Subcutaneous adipose tissue (tissue), 4 donors: Measurements from ENCODE around the gene NATD1. TPM values are rescaled to one million over a fixed set of nuclear protein-coding genes. Genes with fewer than 3 reads are reported as not detected.

Experiments
- CTCF ChIP-seq: fragments of 450-650 bp; IDR thresholded peaks from one replicate; pipeline ENCODE4 v1.5.1; 2016; ENCODE audit warnings: low read depth, mild to moderate bottlenecking, control low read depth, antibody characterized with exemption, moderate library complexity
- total RNA-seq, 4 donors: library from RNA; depleted of rRNA; stranded (reverse); fragments of >200 nt; gene quantifications; one replicate each; pipeline ENCODE4 v1.1.0, GENCODE V29; 2016

Gene NATD1
- total RNA-seq, 4 donors from 2014 or later = 4.9 to 31.6 (median 15.1) TPM

DNA sequence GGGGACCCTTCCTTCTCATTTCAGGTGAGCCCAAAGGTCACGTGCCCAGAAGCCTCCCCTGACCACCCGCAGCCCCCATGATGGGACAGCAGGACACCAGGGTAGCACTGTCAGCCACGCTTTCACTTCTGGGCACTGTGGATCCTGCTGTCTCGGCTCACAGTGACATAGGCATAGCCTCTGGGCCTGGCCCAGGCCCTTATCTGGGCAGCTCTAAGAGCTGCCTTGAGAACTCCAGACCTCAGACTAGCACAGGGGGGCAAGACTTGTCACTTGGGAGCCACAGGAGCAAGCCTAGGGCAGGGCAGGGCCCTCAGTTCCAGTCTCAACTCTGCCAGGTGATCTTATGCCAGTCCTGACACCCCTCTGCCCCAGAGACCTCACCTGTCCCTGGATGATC, 4.7 kb downstream of the NATD1 start:
- no peak for TF ChIP-seq CTCF

GRCh38 chr17:21247552-21248258, 5.5 kb downstream of the NATD1 start:
- no peak for TF ChIP-seq CTCF

GRCh38 chr17:21246698-21247097, 6.5 kb downstream of the NATD1 start:
- no peak for TF ChIP-seq CTCF

DNA sequence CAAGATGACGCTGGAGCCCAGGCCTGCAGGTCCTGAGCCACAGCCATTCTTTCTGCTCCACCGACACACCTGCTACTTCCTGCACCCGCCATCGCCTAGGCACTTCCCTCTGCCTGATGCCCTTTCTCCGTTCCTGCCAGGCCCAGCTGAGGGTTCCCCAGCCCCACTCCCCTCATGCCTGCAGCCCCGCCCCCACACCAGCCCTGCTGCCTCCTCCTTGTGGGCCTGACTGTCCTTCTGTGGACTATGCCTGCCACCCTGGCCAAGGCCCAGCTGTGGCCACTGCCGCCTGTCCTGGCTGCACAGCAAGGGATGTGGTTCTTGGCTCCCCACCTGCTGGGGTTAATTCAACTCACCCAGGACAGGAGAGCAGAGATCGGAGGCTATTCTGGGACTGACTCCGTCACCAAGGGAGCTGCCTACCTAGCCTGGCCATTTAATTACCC, 7.5 kb downstream of the NATD1 start:
- TF ChIP-seq CTCF = no peak

DNA sequence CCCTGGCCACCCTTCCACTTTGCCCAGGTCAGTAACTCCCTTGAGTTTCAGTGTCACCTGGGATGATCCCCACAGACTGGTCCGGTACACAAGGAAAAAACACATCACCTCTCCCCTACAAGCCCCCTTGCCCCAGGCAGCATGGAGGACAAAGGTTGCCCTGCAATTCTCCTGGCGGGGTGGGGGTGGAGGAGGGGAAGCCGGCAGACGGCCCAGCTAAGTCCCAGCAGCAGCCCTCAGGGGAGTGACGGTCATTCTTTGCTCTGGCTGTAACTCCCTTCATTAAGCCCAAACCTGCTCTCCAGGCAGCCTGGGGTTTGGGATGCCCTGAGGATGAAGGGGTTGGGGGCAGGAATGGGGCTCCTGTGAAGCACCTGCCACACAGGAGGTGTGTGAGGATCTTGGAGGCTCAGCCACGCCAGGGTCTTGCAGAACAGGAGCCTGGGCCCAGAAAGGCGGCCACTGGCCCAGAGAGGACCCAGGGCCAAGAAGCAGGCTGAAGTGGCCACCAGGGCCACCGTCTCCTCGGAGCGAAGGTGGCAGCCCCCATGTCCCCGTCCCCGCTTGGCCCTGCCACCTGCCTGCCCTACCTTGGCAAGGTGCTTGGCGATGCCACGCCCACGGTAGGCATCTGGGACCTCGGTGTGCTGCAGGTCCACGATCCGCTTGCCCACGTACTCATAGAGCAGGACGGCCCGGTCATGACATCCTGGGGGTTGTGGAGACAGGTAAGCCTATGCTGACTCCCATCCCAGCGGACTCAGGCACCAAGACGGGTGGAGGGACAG, 9.5 kb downstream of the NATD1 start:
- no peak for TF ChIP-seq CTCF

GRCh38 chr17:21242780-21243515, 10.3 kb downstream of the NATD1 start:
- TF ChIP-seq CTCF = no peak
